Activated gamma-delta T cell treated with anti-CD3 and anti-CD28 coated beads, Interleukin-2, amount 50 U/mL, for 16 hours (primary cell): ENCODE results near the gene EPHA6.
"Not testable (repeated sequence)": the region's sequence is repeated elsewhere in the genome, so short reads cannot be mapped to it uniquely, and the experiment has no call there.

ENCODE experiments used
- DNase-seq: peaks from one replicate; pipeline ENCODE4 v3.0.0-alpha.2; 2020; ENCODE audit warnings: low read depth

The EPHA6 gene

GRCh38 chr3:97181704-97182103 is 367.3 kb downstream of the EPHA6 start:
- no peak for DNase-seq

GRCh38 chr3:97187771-97188170 is 373.4 kb downstream of the EPHA6 start:
- DNase-seq: no peak

DNA sequence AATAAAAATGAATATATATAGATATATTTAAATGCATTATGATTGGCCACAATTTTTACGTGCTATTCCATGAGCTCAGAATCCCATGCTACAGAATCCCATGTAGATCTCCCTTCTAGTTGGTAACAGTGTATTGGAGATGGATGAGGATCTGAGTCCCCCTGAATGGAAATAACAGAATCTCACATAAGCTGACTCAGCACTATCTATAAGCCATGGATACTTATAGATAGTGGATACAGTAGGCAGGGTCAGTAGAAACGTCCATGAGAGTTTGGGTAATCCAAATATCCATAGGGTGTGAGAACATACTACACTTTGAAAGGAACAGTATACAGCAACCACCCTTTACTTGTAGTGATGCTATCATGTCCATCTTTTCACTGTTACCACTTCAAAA is 375.4 kb downstream of the EPHA6 start:
- no peak for DNase-seq

- DNase-seq: no peak
Measured at GRCh38 chr3:97197083-97197482, 382.7 kb downstream of the EPHA6 start.

DNA sequence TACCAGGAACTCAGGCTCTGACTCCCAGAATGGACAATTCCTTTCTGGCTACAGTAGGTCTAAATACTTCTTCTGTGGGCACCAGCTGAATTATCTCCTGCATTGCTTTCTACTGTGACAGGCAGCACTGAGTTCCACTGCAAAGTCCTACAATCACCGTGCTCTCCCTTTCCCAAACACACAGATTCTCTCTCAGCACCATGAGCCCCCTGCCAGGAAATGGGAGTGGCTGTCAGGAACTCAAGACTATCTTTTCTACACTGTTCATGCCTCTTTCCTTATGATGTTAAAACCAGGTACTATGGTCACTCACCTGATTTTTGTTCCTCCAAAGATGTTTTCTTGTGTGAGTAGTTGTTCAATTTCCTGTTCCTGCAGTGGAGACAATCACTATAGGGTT is 383.4 kb downstream of the EPHA6 start:
- DNase-seq: no peak

- no peak for DNase-seq
Measured at GRCh38 chr3:97200387-97200786, 386.0 kb downstream of the EPHA6 start.

DNA sequence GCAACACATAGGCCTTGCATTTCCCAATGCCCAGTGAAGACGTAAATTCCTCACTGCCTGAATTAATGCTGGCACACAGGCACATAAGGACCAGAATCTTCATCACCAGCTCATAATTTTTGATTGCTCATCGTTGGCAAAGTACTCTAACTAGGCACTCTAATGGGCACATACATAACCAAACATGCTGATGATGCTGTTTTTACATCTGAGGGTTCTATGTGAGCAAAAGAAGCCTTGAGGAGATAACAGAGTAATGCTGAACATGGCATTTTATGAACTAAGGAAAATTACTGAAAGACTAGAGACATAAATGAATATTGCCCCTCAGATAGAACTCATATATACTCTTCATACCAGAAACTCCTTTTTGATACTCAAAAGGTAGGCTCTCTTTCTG is 387.4 kb downstream of the EPHA6 start:
- DNase-seq: no peak

- DNase-seq: no peak
Measured at GRCh38 chr3:97228966-97229365, 414.6 kb downstream of the EPHA6 start.

DNA sequence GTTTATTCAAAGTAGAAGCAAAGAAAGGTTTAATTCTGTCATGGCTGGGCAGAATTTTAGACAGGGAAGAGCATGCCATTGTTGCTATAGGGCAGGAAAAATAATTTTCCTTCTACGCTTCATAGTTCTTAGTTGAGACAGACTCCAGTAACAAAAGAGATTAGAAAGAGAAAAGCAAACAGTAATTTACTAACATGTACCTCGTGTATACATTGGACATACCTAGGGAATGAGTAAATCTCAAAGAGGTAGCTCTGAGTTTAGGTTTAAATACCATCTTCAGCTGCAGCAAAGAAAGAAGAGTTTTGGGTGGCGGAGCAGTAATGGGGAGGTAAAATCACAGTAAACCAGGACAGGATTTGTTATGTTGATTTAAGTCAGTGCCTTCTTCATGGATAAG is 416.1 kb downstream of the EPHA6 start:
- no peak for DNase-seq

GRCh38 chr3:97232393-97233034 is 418.1 kb downstream of the EPHA6 start:
- no peak for DNase-seq

- DNase-seq: no peak
Measured at GRCh38 chr3:97235179-97235578, 420.8 kb downstream of the EPHA6 start.

- DNase-seq: no peak
Measured at GRCh38 chr3:97235611-97236315, 421.4 kb downstream of the EPHA6 start.

DNA sequence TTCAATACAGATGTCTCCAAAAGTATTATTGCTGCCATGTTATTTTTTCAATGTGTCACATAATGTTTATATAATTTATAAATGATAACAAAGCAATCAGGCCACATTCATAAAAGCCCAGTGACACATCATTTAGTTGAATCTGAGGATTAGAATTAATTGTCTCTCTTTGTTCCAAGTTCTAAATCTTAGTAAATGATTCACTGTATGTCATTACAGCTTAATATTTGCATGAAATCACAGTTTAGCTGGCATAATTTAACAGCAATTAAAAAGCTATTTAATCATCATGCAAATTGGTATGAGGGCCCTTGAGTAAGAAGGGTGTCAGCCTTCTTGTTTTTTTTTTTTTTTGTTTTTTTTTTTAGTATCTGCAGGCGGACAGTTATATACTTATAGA is 427.0 kb downstream of the EPHA6 start:
- no peak for DNase-seq

DNA sequence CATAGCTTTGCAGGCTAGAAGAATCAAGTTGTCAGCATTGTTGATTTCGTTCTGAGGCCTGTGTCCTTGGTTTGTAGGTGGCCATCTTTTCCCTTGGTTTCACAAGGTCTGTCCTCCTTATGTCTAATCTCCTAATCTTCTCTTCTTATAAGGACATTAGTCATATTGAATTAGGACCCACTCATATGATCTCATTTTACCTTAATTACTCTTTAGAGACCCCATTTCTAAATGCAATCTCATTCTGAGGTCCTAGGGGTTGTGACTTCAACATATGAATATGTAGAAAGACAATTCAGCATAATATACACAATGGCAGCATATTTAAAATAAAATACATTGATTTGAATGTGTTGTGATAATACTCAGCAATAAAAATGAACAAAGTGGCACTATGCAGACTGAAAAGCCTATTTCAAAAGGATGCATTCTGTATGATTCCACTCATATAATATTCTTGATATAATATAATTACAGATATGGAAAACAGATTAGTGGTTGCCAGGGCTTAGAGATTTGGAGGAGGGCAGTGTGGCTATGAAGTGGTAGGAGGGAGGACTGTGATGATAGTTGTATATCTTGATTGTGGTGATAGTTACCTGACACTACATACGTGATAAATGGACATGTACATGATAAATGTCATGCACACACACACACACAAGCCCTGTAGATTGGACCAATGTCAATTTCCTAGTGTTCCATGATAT is 431.0 kb downstream of the EPHA6 start:
- DNase-seq: no peak

- no peak for DNase-seq
Measured at GRCh38 chr3:97256060-97256459, 441.7 kb downstream of the EPHA6 start.

DNA sequence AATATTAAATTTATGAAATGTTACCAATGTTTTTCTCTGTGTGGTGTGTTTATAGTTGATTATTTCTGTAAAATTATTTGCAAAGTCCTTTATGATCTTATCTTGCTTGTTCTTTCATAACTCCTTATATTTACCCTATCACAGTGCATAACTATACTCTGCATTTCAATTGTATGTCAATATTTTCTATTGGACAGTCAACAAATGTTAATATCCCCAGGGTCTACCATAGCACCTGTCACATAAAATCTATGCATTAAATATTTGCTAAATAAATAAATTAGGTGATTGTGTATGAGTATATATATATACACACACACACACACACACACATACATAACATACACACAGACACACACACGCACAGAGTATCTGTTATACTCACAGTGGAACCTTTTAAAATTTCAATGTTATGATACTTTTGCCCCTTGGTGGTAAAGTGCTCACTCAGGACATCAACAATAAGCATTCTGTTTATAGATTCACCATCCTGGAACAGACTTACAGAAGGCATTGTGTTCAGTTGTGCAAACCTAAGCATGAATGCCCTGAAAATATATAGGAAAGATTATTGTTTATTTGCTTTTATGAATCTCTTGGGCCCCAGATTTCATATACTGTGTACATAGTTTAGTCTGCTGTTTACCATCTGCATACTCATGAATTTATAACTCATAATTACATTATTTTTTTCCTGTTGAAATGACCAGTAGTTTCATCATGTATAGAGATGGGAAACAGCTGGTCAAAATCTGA is 443.7 kb downstream of the EPHA6 start:
- no peak for DNase-seq

GRCh38 chr3:97259263-97259662 is 444.9 kb downstream of the EPHA6 start:
- no peak for DNase-seq

GRCh38 chr3:97264180-97264579 is 449.8 kb downstream of the EPHA6 start:
- no peak for DNase-seq

GRCh38 chr3:97265237-97266005 is 451.0 kb downstream of the EPHA6 start:
- no peak for DNase-seq

GRCh38 chr3:97269202-97269601 is 454.8 kb downstream of the EPHA6 start:
- no peak for DNase-seq

GRCh38 chr3:97276879-97277550 is 462.6 kb downstream of the EPHA6 start:
- DNase-seq: not testable (repeated sequence)
